Cerebellar nuclear complex (tissue), 1 donor: Measurements from ENCODE around the gene C1QTNF3.
"Not testable (repeated sequence)": the region's sequence is repeated elsewhere in the genome, so short reads cannot be mapped to it uniquely, and the experiment has no call there.

Experiments used
- DNase-seq, 2 experiments: peaks; one replicate each; lab custom pipeline; 2025; lab: John Stamatoyannopoulos, UW

C1QTNF3 gene, protein sequence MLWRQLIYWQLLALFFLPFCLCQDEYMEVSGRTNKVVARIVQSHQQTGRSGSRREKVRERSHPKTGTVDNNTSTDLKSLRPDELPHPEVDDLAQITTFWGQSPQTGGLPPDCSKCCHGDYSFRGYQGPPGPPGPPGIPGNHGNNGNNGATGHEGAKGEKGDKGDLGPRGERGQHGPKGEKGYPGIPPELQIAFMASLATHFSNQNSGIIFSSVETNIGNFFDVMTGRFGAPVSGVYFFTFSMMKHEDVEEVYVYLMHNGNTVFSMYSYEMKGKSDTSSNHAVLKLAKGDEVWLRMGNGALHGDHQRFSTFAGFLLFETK

DNA sequence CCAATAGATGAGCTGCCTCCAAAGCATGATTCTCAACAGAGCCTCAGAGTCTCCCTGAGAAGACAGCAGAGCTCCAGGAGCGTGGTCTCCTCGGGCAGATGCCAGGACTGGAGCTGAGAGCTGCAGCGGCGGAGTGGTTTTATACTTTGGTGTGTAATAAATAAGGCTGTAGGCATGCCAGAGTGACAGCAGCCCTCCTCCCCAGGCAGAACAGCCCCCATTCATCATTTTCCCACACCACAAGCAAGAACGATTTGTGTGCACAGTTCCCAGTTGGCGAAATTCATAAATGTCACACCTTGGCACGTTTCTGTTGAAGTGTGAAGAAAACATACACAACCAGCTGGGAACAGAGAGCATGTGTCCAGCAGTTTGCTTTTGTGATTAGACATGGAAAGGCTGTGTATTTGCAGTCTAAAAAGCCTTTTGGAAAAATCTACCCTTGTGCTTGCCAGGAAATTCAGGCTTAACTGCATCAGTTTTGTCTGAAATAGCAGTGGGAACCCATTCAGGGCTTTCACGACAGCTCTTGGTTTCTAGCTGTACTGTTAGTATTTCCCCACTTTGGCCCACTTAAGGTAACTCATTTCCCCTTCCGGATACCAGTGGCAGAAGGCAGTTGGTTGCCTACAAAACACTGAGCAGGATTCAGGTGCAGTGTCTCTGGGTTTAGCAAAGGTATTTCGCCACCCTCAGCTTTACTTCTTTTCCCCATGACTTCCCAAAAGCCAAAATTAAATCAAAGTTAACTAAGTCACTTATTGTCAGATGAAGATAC lies at the start of gene C1QTNF3:
C1QTNF3 (minus strand) TSS at position 115 of the 778 bp plus-strand sequence; CDS start at position 27, 88 bp downstream.
- no peak for DNase-seq

DNA sequence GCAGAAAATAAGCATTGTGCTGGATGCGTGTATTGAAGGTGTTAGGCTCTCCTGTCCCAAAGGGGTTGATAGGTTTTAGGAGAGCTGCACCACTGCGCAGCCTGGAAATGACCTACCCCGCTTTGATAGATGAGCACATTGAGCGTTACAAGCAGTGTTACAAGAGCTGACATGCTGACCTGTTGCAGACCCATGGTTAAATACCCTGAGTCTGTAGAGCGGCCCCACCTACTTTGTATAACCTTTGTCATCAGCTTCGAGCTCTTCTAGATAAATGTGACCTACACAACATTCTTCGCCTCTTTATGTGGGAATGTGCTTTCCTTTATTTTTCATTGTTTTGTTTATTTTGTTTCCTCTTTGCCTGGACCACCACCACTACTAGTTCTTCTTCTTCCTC lies 48.0 kb upstream of the C1QTNF3 start:
- not testable (repeated sequence) for DNase-seq

DNA sequence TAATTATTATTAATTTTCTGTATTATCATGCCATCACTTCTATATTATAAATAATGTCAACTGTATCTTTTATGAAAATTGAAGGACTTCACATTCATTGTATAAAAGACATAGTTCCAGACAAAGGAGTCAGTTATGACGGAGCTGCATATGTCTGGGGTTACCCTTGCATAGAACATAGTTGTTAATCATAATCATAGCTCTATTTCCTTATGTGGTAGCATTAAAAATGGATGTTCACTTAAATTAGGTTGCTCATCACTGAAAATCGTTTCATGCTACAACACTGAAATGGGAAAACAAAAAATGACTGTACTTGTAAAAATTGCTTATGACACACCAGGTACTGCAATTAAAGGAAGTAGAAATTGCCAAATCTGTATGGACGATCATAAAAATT lies 46.8 kb upstream of the C1QTNF3 start:
- DNase-seq: not testable (repeated sequence)

DNA sequence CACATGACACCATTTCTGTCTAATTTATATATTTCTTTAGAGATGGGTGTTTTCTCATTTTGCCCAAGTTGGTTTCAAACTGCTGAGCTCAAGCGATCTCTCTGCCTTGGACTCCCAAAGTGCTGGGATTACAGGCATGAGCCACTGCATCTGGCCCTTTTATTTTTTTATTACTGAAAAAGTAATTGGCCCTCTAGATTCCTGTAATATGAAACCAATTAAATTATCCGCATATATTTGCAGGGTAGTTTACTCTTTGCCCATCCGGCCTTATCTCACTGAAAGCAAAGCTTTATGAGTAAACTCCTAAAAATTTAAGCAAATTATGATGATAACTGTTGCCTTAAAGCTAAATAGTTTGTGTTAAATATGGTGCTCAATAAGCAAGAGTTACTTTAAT lies 44.7 kb upstream of the C1QTNF3 start:
- not testable (repeated sequence) for DNase-seq

DNA sequence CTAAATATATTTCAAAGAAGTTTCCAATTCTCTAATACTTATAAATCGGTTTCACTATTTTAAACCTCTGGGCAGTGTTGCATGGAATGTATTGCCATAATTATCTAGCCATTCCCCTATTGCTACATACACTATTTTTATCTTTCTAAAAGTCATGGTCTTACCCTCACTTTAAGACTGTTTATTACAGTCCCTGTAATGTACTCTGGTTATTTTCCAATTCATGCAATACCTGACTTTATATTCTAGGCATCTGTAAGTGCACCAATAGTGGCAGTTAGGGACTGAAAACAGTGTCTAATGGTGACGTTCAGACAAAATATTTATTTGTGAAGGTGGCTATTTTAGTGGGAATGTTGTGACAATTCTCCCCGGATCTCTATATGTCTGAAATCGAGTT lies 40.9 kb upstream of the C1QTNF3 start:
- DNase-seq: not testable (repeated sequence)

DNA sequence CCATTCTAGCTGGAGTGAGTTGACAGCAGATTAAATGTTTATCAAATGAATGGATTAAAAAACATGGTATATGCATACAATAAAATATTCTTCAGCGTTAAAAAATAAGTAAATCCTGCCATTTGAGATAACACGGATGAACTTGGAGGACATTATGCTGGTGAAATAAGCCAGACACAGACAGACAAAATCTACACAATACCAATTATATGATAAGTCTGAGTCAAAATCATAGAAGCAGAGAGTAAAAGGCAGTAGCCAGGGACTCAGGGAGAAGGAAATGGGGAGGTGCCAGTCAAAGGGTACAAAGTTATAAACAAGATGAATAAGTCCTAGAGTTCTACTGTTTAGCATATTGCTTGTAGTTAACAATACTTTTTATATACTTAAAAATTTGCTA lies 36.5 kb upstream of the C1QTNF3 start:
- DNase-seq: not testable (repeated sequence)

DNA sequence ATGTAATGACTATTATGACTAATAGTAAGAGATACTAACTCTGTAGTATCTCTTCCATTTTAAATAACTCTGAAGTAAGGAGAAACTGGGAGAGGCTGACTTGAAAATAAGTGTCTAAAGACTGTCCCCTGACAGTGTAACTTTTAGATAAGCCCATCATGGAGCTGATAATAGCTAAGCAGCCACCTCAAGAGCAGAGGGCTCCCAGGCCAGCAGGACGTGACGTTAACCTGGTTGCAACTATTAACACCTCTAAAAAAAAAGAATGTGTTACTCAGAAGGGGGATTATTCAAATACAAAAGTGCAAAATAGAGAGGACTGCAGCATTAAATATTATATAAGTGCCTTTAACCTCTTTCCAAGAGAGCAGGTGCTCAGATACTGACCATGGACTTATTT lies 34.6 kb upstream of the C1QTNF3 start:
- not testable (repeated sequence) for DNase-seq

DNA sequence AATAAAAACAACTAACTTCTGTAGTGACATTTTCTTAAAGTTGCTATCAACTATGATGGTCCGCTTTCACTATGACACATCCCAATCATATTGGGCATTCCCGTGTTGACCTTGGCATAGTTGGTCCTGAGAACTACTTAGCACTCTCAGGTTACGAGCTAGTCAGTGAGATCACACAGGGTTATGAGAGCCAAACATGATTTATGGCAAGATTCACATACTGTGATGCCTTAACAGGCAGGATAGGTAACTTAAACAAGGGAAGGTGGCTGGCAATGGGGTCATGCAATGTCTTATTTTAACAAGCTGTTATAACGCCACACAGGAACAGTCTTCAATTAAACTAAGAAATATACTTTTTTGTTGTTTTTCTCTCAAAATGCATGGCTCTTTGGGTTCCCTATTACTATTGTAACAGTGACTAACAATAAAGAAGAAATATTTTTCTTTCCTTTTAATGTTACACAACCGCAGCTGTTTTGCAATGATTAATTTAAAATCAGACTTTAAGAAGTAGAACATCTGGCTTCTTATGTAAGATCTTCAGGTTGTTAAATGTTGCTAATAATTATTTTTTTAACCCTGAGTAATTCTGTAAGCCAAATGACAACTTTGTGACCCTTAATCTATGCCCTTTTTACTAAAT lies 33.8 kb upstream of the C1QTNF3 start:
- not testable (repeated sequence) for DNase-seq

DNA sequence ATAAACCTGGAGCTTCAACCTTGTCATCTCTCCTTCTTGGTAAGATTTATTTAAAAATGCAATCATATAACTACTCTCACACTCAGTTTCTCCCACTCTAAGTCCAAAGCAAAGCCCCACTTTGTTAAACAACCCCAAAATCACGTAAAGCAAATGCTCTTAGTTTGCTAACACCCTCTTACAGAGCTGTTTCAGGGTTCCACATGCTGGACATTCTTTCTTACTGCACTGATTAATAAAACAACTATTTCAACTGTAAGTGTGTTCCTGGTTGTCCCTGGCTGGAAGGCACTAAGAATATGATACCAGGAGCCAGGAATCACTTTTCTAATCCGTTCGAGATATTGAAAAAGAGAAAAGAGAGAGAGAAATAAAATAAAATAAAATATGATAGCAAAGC lies 31.5 kb upstream of the C1QTNF3 start:
- not testable (repeated sequence) for DNase-seq

DNA sequence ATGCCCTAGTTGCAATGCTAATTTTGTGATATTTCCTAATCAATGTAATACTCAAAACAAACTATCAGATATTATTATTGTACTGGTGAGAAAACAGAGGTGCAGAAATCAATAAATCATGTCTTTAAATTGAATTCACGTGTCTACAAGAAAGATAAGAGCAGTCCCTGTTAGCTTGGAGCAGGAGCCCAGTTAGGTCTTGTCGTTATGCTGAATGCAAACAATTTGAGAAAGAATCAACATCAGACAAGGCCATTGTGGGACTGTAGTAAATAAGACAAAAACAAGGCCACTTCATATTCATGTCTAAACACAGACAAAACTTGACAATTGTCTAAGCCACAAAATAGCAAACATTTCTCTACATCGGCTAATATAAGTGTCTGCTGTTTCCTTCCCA lies 31.1 kb upstream of the C1QTNF3 start:
- DNase-seq: not testable (repeated sequence)

DNA sequence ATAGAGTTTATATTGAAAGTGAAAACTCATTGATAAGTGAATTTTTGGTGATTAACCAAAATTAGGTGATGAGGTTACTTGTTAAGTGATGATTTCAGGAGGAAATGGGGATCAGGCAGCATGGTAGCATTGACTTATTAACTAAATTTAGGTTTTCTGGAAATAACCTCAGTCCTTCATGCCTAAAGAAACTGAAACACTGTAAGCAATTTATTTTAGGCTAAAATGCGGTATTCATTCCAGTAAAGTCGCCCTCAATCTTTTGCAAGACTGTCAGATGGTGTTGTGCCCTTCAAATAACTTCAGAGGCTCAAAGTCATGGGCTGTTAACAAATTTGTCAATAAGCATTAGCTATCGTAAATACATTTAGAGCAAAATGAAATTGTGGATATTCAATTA lies 27.6 kb upstream of the C1QTNF3 start:
- not testable (repeated sequence) for DNase-seq

DNA sequence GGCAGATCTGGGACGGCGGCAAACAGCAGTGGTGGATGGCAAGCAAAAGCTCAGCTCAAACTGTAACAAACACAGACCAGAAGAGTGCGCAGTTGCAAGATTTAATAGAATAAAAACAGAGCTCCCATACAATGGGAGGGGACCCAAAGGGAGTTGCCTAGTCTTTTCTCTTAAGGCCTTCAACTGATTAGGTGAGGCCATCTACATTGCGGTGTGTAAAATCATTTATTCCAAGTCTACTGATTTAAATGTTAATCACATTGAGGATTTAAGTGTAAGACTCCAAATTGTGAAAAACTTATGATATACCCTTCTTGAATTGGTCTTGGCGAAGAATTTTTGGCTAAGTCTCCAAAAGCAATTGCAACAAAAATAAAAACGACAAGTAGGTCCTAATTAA lies 21.6 kb upstream of the C1QTNF3 start:
- DNase-seq: no peak

DNA sequence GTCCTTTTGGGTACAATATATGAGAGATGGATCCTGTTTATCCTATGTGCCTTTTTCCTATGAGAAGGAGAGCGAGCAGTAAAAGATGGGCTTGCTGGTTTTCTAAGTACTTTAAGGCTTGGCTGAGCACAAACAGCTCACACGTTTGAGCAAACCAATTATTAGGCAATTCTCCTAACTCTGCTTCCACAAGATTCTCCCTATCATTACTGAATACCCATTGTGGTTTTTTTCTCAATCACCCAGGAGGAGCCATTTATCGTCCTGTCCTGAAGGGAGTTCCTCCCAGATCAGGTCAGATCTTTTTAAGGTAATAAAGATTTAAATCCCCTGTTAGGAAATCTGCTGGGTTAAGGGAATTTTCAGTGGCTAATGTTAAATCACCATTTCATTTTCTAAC lies 19.4 kb upstream of the C1QTNF3 start:
- DNase-seq: no peak

DNA sequence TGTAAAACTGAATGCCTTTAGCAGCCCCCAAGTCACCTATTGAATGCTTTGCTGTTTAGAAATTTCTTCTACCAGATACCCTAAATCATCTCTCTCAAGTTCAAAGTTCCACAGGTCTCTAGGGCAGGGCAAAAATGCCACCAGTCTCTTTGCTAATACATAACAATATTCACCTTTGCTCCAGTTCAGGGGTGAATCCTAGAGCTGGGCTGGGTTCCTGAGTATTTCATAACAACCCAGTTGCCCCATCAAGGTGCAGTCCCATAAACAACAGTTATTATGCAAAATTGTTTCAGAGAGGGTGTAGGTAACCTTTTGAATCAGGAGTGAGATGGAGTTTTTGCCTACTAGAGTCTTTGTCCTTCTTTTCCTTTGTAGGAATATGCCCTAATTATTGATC lies 19.0 kb upstream of the C1QTNF3 start:
- DNase-seq: no peak

DNA sequence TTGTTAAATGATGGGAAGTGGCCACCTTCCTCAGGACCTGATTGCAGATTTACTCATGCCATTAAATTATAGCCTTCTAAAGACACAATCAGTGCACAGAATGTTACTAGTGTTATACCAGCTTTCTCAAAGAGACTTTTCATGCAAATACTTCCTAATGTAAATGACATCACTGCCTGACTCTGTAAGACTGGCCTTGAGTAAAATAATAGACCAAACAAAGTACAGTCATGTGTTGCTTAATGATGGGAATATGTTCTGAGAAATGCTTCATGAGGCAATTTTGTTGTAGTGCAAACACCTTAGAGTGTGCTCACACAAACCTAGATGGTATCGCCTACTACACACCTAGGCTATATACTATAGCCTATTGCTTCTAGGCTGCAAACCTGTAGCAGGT lies 17.0 kb upstream of the C1QTNF3 start:
- no peak for DNase-seq

DNA sequence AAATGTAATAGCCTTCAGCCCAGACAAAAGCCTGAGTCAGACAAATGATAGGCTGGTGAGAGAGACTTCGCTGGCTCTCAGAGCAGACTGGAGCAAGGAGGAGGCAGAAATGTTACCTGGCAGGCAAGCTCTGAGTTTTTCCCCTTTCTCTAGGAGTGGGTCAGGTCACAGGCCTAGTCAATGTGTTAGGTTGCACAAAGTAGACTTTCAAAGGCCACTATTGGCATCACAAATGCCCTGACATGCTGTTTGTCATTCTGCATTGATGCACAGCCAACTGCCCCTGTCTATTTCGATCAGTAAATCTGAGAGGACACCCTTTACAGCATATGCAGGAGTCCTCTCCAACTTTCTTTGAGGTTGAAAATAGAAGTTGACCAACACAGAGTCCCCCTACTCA lies 15.5 kb upstream of the C1QTNF3 start:
- no peak for DNase-seq

DNA sequence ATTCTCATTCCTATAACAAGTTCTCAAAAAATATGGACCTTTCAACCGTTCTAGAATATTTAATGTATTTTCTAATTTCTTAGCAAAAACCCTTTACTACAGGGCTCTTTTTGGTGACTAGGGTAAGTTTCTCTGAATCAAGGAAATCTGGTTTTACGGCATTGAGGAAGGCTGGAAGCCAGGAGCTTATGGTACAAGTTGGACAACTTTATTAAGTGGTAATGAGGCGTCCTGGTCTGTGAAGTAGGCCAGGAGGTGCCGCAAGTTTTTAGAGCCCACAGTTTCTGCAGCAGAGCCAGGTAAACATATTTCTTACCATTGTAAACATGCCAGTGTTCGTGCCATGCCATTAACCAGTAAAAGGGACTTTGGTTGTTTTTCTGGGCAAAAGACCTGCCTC lies 14.6 kb upstream of the C1QTNF3 start:
- no peak for DNase-seq

DNA sequence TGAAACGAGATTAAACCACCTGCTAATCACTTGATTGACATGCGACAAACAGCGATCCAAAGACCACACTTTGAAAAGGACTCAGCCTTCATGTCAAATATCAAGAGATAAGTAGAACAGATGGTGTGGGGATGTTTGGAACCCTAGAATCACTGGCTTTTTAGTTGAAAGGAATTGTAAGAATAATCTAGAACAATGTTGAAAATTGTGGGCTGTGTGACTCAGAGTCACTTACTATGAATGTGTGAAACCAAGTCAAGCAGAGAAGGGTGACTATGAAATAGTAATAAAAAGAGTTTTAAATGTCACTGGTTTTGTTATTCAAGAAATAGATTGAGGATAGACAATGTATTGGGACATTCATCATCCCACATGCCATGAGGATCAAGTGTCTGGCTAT lies 14.1 kb upstream of the C1QTNF3 start:
- DNase-seq: no peak

DNA sequence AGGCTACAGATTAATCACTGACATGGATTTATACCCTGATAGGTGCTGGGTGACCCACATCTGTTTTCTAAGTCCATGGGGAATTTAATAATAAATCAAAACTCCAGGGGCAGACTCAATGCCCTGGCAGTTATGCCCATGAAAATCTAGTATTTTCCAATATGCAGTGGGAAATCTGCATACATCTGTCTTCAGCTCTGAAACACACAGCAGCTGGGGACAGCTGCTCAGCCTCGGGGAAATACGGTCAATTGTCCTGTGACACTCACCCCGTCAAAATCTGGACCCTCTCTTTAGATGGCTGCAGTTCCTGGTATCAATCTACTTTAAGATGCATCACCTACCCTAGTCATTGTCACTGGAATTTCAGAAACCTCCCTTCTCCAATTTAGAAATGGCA lies 12.7 kb upstream of the C1QTNF3 start:
- no peak for DNase-seq

DNA sequence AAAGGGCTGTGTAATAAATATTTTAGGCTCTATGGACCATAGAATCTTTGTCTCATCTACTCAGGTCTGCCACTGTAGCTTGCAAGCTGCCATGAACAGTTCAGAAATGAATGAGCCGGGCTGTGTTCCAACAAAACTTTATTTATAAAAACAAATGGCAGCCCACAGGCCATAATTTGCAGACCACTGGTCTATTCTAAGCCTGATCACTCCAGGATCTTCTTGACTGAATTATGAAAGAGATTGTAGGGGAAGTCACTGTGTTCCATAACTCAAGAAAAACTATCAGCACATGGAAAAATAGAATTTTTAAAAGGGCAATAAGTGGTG lies 11.4 kb upstream of the C1QTNF3 start:
- DNase-seq: no peak

DNA sequence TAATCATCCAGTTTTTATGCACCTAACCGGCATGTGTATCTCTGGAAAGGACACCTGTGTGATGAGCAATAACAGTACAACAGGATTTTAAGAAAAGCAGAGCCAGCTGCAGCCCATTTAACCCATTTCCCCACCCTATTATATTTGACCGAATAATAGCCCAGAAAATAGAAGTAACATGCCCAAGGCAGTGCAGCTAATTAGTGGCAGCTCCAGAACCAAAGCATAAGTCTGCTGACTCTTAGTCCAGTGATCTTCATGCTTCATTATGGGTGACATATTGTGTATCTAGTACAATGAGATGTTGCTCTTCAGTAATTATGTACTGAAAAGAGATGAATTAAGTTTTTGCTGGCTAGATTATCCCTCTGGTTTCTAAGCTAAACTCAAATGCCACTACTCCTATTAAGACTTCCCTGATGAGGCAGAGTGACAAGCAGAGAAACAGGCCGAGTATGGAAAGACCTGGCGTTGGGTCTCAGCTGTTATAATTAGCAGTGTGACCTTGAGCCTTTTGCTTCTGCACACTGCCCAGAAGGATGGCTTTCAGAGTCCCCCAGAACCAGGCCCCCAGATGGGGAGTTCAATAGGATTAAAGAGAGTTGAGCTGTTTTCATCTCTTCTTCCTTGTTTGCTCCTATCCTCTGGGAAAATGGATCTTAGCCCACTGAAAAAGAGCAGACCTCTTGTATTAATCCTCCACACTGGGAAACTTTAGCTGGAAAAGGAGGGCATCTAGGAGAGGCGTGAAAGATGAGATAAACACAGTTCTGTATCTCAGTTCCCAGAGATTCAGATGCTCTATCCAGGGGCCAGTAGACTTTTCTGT lies 10.8 kb upstream of the C1QTNF3 start:
- no peak for DNase-seq

DNA sequence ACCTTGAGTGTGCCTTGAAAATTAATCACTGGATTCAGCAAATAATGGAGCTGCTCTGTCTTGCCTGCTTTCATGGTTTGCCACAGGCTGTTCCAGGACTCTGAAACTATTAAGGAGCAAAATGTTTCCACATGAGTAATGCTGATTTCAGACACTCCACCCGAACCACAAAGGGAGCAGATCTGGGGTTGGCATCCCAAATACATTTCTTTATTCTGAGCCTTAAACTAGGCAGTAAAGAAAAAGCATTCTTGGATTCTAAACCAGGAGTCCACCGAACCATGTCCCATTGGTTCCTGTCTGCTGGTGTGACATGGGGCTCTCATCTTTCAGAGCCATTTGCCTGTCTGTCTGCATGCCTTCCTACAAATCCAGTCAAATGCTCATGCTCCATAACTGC lies 10.1 kb upstream of the C1QTNF3 start:
- no peak for DNase-seq
